Measurements from ENCODE around the gene SLC13A3.
A peak's percentile ranks its signal among the peaks of the same experiment; 100 is the strongest.

SLC13A3 gene

GRCh38 chr20:46575394-46575793, 75.9 kb downstream of the SLC13A3 start:
- DNase-seq (ENCODE audit: low read depth) = no peak

GRCh38 chr20:46573788-46574584, 77.3 kb downstream of the SLC13A3 start:
- DNase-seq (ENCODE audit: low read depth) = no peak

GRCh38 chr20:46573234-46573633, 78.0 kb downstream of the SLC13A3 start:
- no peak for DNase-seq (ENCODE audit: low read depth)

- DNase-seq (ENCODE audit: low read depth) = no peak
Measured at GRCh38 chr20:46572790-46573189, 78.5 kb downstream of the SLC13A3 start.

GRCh38 chr20:46572153-46572552, 79.1 kb downstream of the SLC13A3 start:
- DNase-seq (ENCODE audit: low read depth) = no peak

GRCh38 chr20:46571418-46571817, 79.8 kb downstream of the SLC13A3 start:
- no peak for DNase-seq (ENCODE audit: low read depth)

GRCh38 chr20:46570956-46571355, 80.3 kb downstream of the SLC13A3 start:
- no peak for DNase-seq (ENCODE audit: low read depth)

GRCh38 chr20:46569961-46570360, 81.3 kb downstream of the SLC13A3 start:
- DNase-seq (ENCODE audit: low read depth) = no peak

GRCh38 chr20:46568570-46569129, 82.6 kb downstream of the SLC13A3 start:
- DNase-seq (ENCODE audit: low read depth) = no peak

- no peak for DNase-seq (ENCODE audit: low read depth)
Measured at GRCh38 chr20:46566125-46566524, 85.1 kb downstream of the SLC13A3 start.

- no peak for DNase-seq (ENCODE audit: low read depth)
Measured at GRCh38 chr20:46564241-46564957, 86.9 kb downstream of the SLC13A3 start.

- no peak for DNase-seq (ENCODE audit: low read depth)
Measured at GRCh38 chr20:46563860-46564221, 87.4 kb downstream of the SLC13A3 start.

GRCh38 chr20:46563170-46563859, 87.9 kb downstream of the SLC13A3 start:
- DNase-seq (ENCODE audit: low read depth) = no peak

- DNase-seq (ENCODE audit: low read depth) = peak; percentile 53
Measured at GRCh38 chr20:46562373-46563169, 88.7 kb downstream of the SLC13A3 start.

GRCh38 chr20:46562009-46562372, 89.3 kb downstream of the SLC13A3 start:
- no peak for DNase-seq (ENCODE audit: low read depth)

- DNase-seq (ENCODE audit: low read depth) = no peak
Measured at GRCh38 chr20:46559685-46560440, 91.4 kb downstream of the SLC13A3 start.

- DNase-seq (ENCODE audit: low read depth) = no peak
Measured at GRCh38 chr20:46559001-46559400, 92.3 kb downstream of the SLC13A3 start.

GRCh38 chr20:46558511-46558959, 92.7 kb downstream of the SLC13A3 start:
- no peak for DNase-seq (ENCODE audit: low read depth)

- DNase-seq (ENCODE audit: low read depth) = no peak
Measured at GRCh38 chr20:46557231-46557956, 93.9 kb downstream of the SLC13A3 start.

- no peak for DNase-seq (ENCODE audit: low read depth)
Measured at GRCh38 chr20:46555370-46555956, 95.8 kb downstream of the SLC13A3 start.
